Panc1 (cell line): ENCODE data around the gene PRR5.

Experiments
- CTCF ChIP-seq: fragments of 450-650 bp; IDR thresholded peaks from 2 replicates; pipeline ENCODE4 v1.5.1; 2017; ENCODE audit warnings: mild to moderate bottlenecking
- POLR2AphosphoS5 ChIP-seq: IDR thresholded peaks from 2 replicates; pipeline ENCODE4 v1.6.1; 2012; ENCODE audit warnings: mild to moderate bottlenecking, low read depth, low read length, moderate library complexity
- REST ChIP-seq, 2 experiments: IDR thresholded peaks; 2 replicates each; pipeline ENCODE4 v1.6.1; 2011 to 2012; ENCODE audit warnings: low read depth in 2 of 2, control low read depth in 1 of 2, low read length in 1 of 2, mild to moderate bottlenecking in 1 of 2, moderate library complexity in 1 of 2; ENCODE audit not compliant: insufficient read depth in 1 of 2

- TF ChIP-seq CTCF (no peak), REST (IDR thresholded peaks at IDR 0.05; ENCODE audit: insufficient read depth in 1 of 2, low read depth in 2 of 2, low read length in 1 of 2) (no peak), POLR2AphosphoS5 (no peak)
Measured at GRCh38 chr22:44739024-44739423, 37.0 kb downstream of the PRR5 start.
